Measurements from ENCODE around the gene SLC39A13. TPM values are rescaled to one million over a fixed set of nuclear protein-coding genes. Genes with fewer than 3 reads are reported as not detected.

SLC39A13 gene
- polyA plus RNA-seq, 1 donor from 2014 or later: 15.5 TPM

GRCh38 chr11:47403571-47403970 is 4.8 kb upstream of the SLC39A13 start:
- peak overlapping the region in 1 of 4 donors; percentile 31 for H3K4me3 Mint-ChIP-seq
- no peaks in the 10 kb centered on the region for H3K36me3 Mint-ChIP-seq
- no peaks in the 10 kb centered on the region for H3K9me3 Mint-ChIP-seq
- H3K27ac Mint-ChIP-seq: peak overlapping the region in 1 of 3 donors; percentile 76
- peaks cover 30 to 35% (median 33%) of the 10 kb centered on the region in 3 donors for H3K4me1 Mint-ChIP-seq
- H3K27me3 Mint-ChIP-seq: no peaks in the 10 kb centered on the region

- peak overlapping the region; percentile 55 to 94 (median 87) for H3K27ac Mint-ChIP-seq
- H3K27me3 Mint-ChIP-seq: no peaks in the 10 kb centered on the region
- H3K4me1 Mint-ChIP-seq: peaks cover 12 to 23% (median 13%) of the 10 kb centered on the region in 3 donors
- H3K4me3 Mint-ChIP-seq: peak overlapping the region; percentile 83 to 95 (median 94)
- no peaks in the 10 kb centered on the region for H3K36me3 Mint-ChIP-seq
- no peaks in the 10 kb centered on the region for H3K9me3 Mint-ChIP-seq
Observed at GRCh38 chr11:47406896-47407745, 1.3 kb upstream of the SLC39A13 start.

GRCh38 chr11:47408598-47409439 is 429 bp downstream of the SLC39A13 start:
- Mint-ChIP-seq H3K9me3 (no peaks in the 10 kb centered on the region), H3K36me3 (no peaks in the 10 kb centered on the region), H3K27ac (peak overlapping the region; percentile 55 to 95 (median 81)), H3K27me3 (no peaks in the 10 kb centered on the region), H3K4me1 (peaks cover 13 to 21% (median 14%) of the 10 kb centered on the region in 3 donors), H3K4me3 (peak overlapping the region; percentile 86 to 95 (median 94))

GRCh38 chr11:47409440-47410369 is 1.3 kb downstream of the SLC39A13 start:
- H3K9me3 Mint-ChIP-seq: no peaks in the 10 kb centered on the region
- H3K27ac Mint-ChIP-seq: peak overlapping the region; percentile 55 to 95 (median 81)
- no peaks in the 10 kb centered on the region for H3K36me3 Mint-ChIP-seq
- H3K4me3 Mint-ChIP-seq: peak overlapping the region; percentile 82 to 94 (median 84)
- no peaks in the 10 kb centered on the region for H3K27me3 Mint-ChIP-seq
- H3K4me1 Mint-ChIP-seq: peaks cover 13 to 21% (median 15%) of the 10 kb centered on the region in 3 donors

GRCh38 chr11:47410370-47411264 is 2.2 kb downstream of the SLC39A13 start:
- Mint-ChIP-seq H3K36me3 (no peaks in the 10 kb centered on the region), H3K4me1 (peaks cover 13 to 19% (median 15%) of the 10 kb centered on the region in 3 donors), H3K27me3 (no peaks in the 10 kb centered on the region), H3K4me3 (peak overlapping the region; percentile 9 to 83 (median 27)), H3K9me3 (no peaks in the 10 kb centered on the region), H3K27ac (peak overlapping the region in 2 of 3 donors; percentile 39 to 40)

- H3K36me3 Mint-ChIP-seq: no peaks in the 10 kb centered on the region
- H3K9me3 Mint-ChIP-seq: no peaks in the 10 kb centered on the region
- H3K27ac Mint-ChIP-seq: no peak overlapping the region
Observed at GRCh38 chr11:47411884-47412746, 3.7 kb downstream of the SLC39A13 start.

GRCh38 chr11:47413351-47413750 is 5.0 kb downstream of the SLC39A13 start:
- Mint-ChIP-seq H3K9me3 (no peaks in the 10 kb centered on the region), H3K27me3 (no peaks in the 10 kb centered on the region), H3K36me3 (no peaks in the 10 kb centered on the region), H3K27ac (peak overlapping the region in 2 of 3 donors; percentile 12 to 57), H3K4me3 (no peak overlapping the region), H3K4me1 (peaks cover 0 to 7% (median 7%) of the 10 kb centered on the region in 3 donors)

More at GRCh38 chr11:47411884-47412746, 3.7 kb downstream of the SLC39A13 start:
- peaks cover 8 to 15% (median 14%) of the 10 kb centered on the region in 3 donors for H3K4me1 Mint-ChIP-seq
- no peaks in the 10 kb centered on the region for H3K27me3 Mint-ChIP-seq
- H3K4me3 Mint-ChIP-seq: no peak overlapping the region

- H3K4me1 Mint-ChIP-seq: peaks cover 0 to 7% (median 3%) of the 10 kb centered on the region in 3 donors
- H3K4me3 Mint-ChIP-seq: peak overlapping the region in 1 of 4 donors; percentile 27
- peak overlapping the region in 1 of 3 donors; percentile 12 for H3K27ac Mint-ChIP-seq
- no peaks in the 10 kb centered on the region for H3K9me3 Mint-ChIP-seq
- H3K36me3 Mint-ChIP-seq: no peaks in the 10 kb centered on the region
- no peaks in the 10 kb centered on the region for H3K27me3 Mint-ChIP-seq
Observed at GRCh38 chr11:47413908-47414684, 5.7 kb downstream of the SLC39A13 start.

GRCh38 chr11:47414685-47415070 is 6.3 kb downstream of the SLC39A13 start:
- H3K27me3 Mint-ChIP-seq: no peaks in the 10 kb centered on the region
- no peak overlapping the region for H3K4me3 Mint-ChIP-seq
- H3K4me1 Mint-ChIP-seq: peaks cover 0 to 6% (median 1%) of the 10 kb centered on the region in 3 donors
- H3K9me3 Mint-ChIP-seq: no peaks in the 10 kb centered on the region
- H3K27ac Mint-ChIP-seq: peak overlapping the region in 1 of 3 donors; percentile 12
- H3K36me3 Mint-ChIP-seq: no peaks in the 10 kb centered on the region

GRCh38 chr11:47415091-47415854 is 6.9 kb downstream of the SLC39A13 start:
- Mint-ChIP-seq H3K4me3 (no peak overlapping the region), H3K9me3 (no peaks in the 10 kb centered on the region), H3K4me1 (peaks cover 0 to 6% (median 1%) of the 10 kb centered on the region in 3 donors), H3K36me3 (no peaks in the 10 kb centered on the region), H3K27me3 (no peaks in the 10 kb centered on the region), H3K27ac (peak overlapping the region in 1 of 3 donors; percentile 12)

- Mint-ChIP-seq H3K27ac (peak overlapping the region in 1 of 3 donors; percentile 85), H3K36me3 (no peaks in the 10 kb centered on the region), H3K9me3 (no peaks in the 10 kb centered on the region), H3K4me3 (peak overlapping the region in 1 of 4 donors; percentile 22), H3K27me3 (no peaks in the 10 kb centered on the region), H3K4me1 (peaks cover 0 to 6% (median 1%) of the 10 kb centered on the region in 3 donors)
Observed at GRCh38 chr11:47415949-47416472, 7.6 kb downstream of the SLC39A13 start.
